ENCODE results near the gene MUC6.

Gene MUC6

GRCh38 chr11:1012291-1012690 lies 24.2 kb downstream of the MUC6 start:
- TF ChIP-seq EGR1 (IDR thresholded peaks at IDR 0.05) (no peak), CEBPB (IDR thresholded peaks at IDR 0.05) (no peak), RAD21 (IDR thresholded peaks at IDR 0.05; ENCODE audit: low read depth) (no peak), TAF1 (IDR thresholded peaks at IDR 0.05; ENCODE audit: low read depth) (no peak), CREB1 (IDR thresholded peaks at IDR 0.05; ENCODE audit: low read depth) (no peak), YY1 (IDR thresholded peaks at IDR 0.05; ENCODE audit: low read depth) (no peak), TEAD4 (IDR thresholded peaks at IDR 0.05) (no peak), FOXM1 (IDR thresholded peaks at IDR 0.05; ENCODE audit: borderline replicate concordance, low read depth) (no peak)
- TF ChIP-seq, protein P1, sequence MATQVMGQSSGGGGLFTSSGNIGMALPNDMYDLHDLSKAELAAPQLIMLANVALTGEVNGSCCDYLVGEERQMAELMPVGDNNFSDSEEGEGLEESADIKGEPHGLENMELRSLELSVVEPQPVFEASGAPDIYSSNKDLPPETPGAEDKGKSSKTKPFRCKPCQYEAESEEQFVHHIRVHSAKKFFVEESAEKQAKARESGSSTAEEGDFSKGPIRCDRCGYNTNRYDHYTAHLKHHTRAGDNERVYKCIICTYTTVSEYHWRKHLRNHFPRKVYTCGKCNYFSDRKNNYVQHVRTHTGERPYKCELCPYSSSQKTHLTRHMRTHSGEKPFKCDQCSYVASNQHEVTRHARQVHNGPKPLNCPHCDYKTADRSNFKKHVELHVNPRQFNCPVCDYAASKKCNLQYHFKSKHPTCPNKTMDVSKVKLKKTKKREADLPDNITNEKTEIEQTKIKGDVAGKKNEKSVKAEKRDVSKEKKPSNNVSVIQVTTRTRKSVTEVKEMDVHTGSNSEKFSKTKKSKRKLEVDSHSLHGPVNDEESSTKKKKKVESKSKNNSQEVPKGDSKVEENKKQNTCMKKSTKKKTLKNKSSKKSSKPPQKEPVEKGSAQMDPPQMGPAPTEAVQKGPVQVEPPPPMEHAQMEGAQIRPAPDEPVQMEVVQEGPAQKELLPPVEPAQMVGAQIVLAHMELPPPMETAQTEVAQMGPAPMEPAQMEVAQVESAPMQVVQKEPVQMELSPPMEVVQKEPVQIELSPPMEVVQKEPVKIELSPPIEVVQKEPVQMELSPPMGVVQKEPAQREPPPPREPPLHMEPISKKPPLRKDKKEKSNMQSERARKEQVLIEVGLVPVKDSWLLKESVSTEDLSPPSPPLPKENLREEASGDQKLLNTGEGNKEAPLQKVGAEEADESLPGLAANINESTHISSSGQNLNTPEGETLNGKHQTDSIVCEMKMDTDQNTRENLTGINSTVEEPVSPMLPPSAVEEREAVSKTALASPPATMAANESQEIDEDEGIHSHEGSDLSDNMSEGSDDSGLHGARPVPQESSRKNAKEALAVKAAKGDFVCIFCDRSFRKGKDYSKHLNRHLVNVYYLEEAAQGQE (IDR thresholded peaks at IDR 0.05; ENCODE audit: low read depth): no peak
- TF ChIP-seq, protein P2, sequence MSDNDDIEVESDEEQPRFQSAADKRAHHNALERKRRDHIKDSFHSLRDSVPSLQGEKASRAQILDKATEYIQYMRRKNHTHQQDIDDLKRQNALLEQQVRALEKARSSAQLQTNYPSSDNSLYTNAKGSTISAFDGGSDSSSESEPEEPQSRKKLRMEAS (IDR thresholded peaks at IDR 0.05): no peak

DNA sequence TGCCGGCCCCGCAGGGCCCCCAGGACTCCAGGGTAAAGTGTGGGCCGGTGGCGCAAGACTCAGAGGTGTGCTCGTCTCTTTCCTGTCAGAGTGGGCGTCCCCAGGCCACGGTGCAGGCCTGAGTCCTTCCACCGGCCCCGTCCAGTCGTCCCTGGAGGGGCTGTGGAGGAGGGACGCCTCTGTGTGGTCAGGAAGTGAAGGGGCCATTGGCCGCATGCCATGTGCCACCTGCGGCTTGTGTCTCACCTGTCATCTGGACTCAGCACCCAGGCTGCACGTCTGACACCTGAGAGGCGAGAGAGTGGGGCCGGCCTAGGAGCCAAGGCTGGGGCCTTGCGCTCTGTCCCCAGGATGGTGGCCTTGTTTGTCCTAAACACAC lies 25.2 kb downstream of the MUC6 start:
- TF ChIP-seq, protein P1 (IDR thresholded peaks at IDR 0.05; ENCODE audit: low read depth): no peak
- TF ChIP-seq CEBPB (IDR thresholded peaks at IDR 0.05) (no peak), EP300 (IDR thresholded peaks at IDR 0.05; ENCODE audit: borderline replicate concordance) (no peak), TAF1 (IDR thresholded peaks at IDR 0.05; ENCODE audit: low read depth) (no peak), EGR1 (IDR thresholded peaks at IDR 0.05) (no peak), ZBTB7A (IDR thresholded peaks at IDR 0.05; ENCODE audit: low read depth) (no peak), CREB1 (IDR thresholded peaks at IDR 0.05; ENCODE audit: low read depth) (no peak), NFIC (IDR thresholded peaks at IDR 0.05) (no peak), RAD21 (IDR thresholded peaks at IDR 0.05; ENCODE audit: low read depth) (no peak), TCF12 (IDR thresholded peaks at IDR 0.05; ENCODE audit: low read depth) (no peak), YY1 (IDR thresholded peaks at IDR 0.05; ENCODE audit: low read depth) (no peak), TEAD4 (IDR thresholded peaks at IDR 0.05) (no peak), FOXM1 (IDR thresholded peaks at IDR 0.05; ENCODE audit: borderline replicate concordance, low read depth) (no peak)
- TF ChIP-seq, protein P3, sequence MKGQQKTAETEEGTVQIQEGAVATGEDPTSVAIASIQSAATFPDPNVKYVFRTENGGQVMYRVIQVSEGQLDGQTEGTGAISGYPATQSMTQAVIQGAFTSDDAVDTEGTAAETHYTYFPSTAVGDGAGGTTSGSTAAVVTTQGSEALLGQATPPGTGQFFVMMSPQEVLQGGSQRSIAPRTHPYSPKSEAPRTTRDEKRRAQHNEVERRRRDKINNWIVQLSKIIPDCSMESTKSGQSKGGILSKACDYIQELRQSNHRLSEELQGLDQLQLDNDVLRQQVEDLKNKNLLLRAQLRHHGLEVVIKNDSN (IDR thresholded peaks at IDR 0.05): no peak
- TF ChIP-seq, protein P2 (IDR thresholded peaks at IDR 0.05): no peak

DNA sequence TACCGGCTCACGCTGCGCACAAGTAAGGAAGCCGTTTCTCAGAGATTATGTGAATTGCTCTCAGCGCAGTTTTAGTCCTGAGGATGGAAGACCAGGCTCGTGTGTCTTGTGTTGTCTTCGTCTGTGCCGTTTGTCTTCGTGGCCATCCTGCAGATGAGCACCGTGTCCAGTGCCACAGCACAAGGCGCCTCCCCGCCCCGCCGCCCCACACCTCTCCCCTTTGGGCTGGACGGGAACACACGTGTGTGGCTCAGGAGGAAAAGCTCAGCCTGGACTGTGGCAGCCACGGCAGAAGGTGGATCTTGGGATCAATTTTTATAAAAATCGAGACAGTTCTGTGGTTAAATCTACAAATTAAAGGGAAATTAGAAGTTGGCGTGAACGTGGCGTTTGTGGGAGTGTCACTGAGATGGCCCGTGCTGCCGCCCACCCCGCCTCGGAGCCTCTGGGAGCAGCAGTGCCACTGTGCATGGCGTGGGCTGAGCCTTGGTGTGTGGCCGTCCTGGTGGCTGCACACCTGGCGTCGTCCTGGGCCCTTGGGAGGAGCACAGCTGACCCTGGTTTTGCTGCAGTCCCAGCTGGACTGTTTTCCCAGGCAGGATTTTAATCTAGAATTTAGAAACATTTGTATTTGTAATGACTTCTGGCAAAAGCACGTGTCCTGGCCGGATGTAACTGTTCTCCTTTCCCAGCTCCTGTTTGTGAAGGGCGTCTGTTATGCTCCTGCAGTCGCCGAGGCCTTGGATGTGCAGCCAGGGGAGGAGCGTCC lies 25.8 kb downstream of the MUC6 start:
- TF ChIP-seq CEBPB (IDR thresholded peaks at IDR 0.05) (no peak), CREB1 (IDR thresholded peaks at IDR 0.05; ENCODE audit: low read depth) (no peak), RAD21 (IDR thresholded peaks at IDR 0.05; ENCODE audit: low read depth) (no peak), EP300 (IDR thresholded peaks at IDR 0.05; ENCODE audit: borderline replicate concordance) (no peak), EGR1 (IDR thresholded peaks at IDR 0.05) (no peak), FOXM1 (IDR thresholded peaks at IDR 0.05; ENCODE audit: borderline replicate concordance, low read depth) (no peak), TAF1 (IDR thresholded peaks at IDR 0.05; ENCODE audit: low read depth) (no peak), YY1 (IDR thresholded peaks at IDR 0.05; ENCODE audit: low read depth) (no peak), ZBTB7A (IDR thresholded peaks at IDR 0.05; ENCODE audit: low read depth) (no peak), TEAD4 (IDR thresholded peaks at IDR 0.05) (no peak), NFIC (IDR thresholded peaks at IDR 0.05) (no peak), TCF12 (IDR thresholded peaks at IDR 0.05; ENCODE audit: low read depth) (no peak)
- TF ChIP-seq, protein P1 (IDR thresholded peaks at IDR 0.05; ENCODE audit: low read depth): no peak
- TF ChIP-seq, protein P3 (IDR thresholded peaks at IDR 0.05): no peak
- TF ChIP-seq, protein P2 (IDR thresholded peaks at IDR 0.05): no peak

GRCh38 chr11:1009991-1010390 lies 26.5 kb downstream of the MUC6 start:
- TF ChIP-seq TAF1 (IDR thresholded peaks at IDR 0.05; ENCODE audit: low read depth): no peak
- TF ChIP-seq, protein P1 (IDR thresholded peaks at IDR 0.05; ENCODE audit: low read depth): no peak
- TF ChIP-seq, protein P2 (IDR thresholded peaks at IDR 0.05): no peak

Data from Ishikawa (cell line).